Duodenal mucosa (tissue), 2 donors: ENCODE results near the gene VAPA.

Experiments
- H3K27ac ChIP-seq: one replicate; pipeline ENCODE4 v1.7.0; 2013; ENCODE audit warnings: low read depth, low read length
- H3K27me3 ChIP-seq, 2 donors: one replicate each; pipeline ENCODE4 v1.7.0; 2013; ENCODE audit warnings: low read length in 2 of 2, control low read depth in 1 of 2; ENCODE audit not compliant: insufficient read depth in 2 of 2, control insufficient read depth in 1 of 2
- H3K36me3 ChIP-seq, 2 donors: one replicate each; pipeline ENCODE4 v1.7.0; 2013; ENCODE audit warnings: low read length in 2 of 2, control low read depth in 1 of 2; ENCODE audit not compliant: insufficient read depth in 2 of 2, control insufficient read depth in 1 of 2
- H3K4me1 ChIP-seq, 2 donors: one replicate each; pipeline ENCODE4 v1.7.0; 2013; ENCODE audit warnings: low read length in 2 of 2, control low read depth in 1 of 2; ENCODE audit not compliant: insufficient read depth in 2 of 2, control insufficient read depth in 1 of 2
- H3K4me3 ChIP-seq, 2 donors: one replicate each; pipeline ENCODE4 v1.7.0; 2013; ENCODE audit warnings: low read length in 2 of 2, low read depth in 1 of 2
- H3K9ac ChIP-seq, 2 donors: one replicate each; pipeline ENCODE4 v1.7.0; 2013; ENCODE audit warnings: low read length in 2 of 2, low read depth in 1 of 2
- H3K9me3 ChIP-seq, 2 donors: one replicate each; pipeline ENCODE4 v1.7.0; 2013; ENCODE audit warnings: low read length in 2 of 2, control low read depth in 1 of 2; ENCODE audit not compliant: control insufficient read depth in 1 of 2

Gene VAPA, protein sequence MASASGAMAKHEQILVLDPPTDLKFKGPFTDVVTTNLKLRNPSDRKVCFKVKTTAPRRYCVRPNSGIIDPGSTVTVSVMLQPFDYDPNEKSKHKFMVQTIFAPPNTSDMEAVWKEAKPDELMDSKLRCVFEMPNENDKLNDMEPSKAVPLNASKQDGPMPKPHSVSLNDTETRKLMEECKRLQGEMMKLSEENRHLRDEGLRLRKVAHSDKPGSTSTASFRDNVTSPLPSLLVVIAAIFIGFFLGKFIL

GRCh38 chr18:9913526-9914333 lies at the start of gene VAPA:
TSS of gene VAPA (plus strand) at chr18:9914016. CDS start at chr18:9914257, 241 bp downstream.
- H3K36me3 ChIP-seq = no peaks in the 10 kb centered on the region
- H3K9me3 ChIP-seq = no peaks in the 10 kb centered on the region
- peak within 1 kb of the TSS; percentile 84 to 91 for H3K9ac ChIP-seq
- peaks cover 0 to 2% of the 10 kb centered on the region in 2 donors for H3K27me3 ChIP-seq
- H3K27ac ChIP-seq = peak within 1 kb of the TSS; percentile 99
- peak within 1 kb of the TSS; percentile 90 to 97 for H3K4me3 ChIP-seq
- H3K4me1 ChIP-seq = peaks cover 24 to 30% of the 10 kb centered on the region in 2 donors

DNA sequence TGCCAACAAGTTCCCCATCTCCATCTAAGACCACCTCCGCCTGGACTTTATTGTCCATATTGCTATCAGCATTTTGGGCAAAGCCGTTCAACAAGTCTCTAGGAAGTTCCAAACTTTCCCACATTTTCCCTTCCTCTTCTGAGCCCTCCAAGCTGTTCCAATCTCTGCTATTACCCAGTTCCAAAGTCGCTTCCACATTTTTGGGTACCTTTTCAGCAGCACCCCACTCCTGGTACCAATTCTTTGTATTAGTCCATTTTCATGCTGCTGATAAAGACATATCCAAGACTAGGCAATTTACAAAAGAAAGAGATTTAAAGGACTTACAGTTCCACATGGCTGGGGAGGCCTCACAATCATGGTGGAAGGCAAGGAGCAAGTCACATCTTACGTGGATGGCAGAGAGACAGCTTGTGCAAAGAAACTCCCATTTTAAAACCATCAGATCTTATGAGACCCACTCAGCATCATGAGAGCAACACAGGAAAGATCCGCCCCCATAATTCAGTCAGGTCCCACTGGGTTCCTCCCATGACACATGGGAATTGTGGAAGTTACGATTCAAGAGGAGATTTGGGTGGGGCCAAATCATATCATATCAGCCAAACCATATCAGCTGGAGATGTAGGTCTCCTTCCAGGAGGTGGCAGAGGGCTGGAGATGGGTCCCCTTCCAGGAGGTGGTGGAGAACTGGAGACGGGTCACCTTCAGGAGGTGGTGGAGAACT lies 47.9 kb upstream of the VAPA start:
- Histone ChIP-seq H3K4me3 (no peak overlapping the region), H3K27me3 (no peaks in the 10 kb centered on the region), H3K9ac (no peak overlapping the region), H3K27ac (no peak overlapping the region), H3K4me1 (peaks cover 22 to 23% of the 10 kb centered on the region in 2 donors), H3K9me3 (peaks cover 6 to 8% of the 10 kb centered on the region in 2 donors), H3K36me3 (no peaks in the 10 kb centered on the region)

DNA sequence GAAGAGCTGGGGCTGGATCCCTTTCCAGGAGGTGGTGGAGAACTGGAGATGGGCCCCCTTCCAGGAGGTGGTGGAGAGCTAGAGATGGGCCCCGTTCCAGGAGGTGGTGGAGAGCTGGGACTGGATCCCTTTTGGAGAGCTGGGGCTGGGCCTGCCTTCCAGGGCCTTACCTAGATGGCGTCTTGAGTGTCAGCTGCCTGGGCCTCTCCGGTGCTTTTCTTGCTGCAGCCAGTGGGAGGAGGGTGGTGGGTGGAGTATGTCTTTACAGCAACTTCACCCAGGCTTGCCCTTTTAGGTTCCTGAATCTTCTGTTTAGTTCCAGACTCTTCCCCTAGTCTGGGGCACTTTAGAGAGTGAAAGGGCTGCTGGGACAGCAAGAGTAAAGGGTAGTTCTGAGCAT lies 47.2 kb upstream of the VAPA start:
- Histone ChIP-seq H3K9me3 (peaks cover 6 to 8% of the 10 kb centered on the region in 2 donors), H3K36me3 (no peaks in the 10 kb centered on the region), H3K27ac (no peak overlapping the region), H3K27me3 (no peaks in the 10 kb centered on the region), H3K4me3 (no peak overlapping the region), H3K9ac (no peak overlapping the region), H3K4me1 (peaks cover 22 to 23% of the 10 kb centered on the region in 2 donors)

- H3K27ac ChIP-seq = no peak overlapping the region
- H3K4me1 ChIP-seq = peaks cover 22 to 23% of the 10 kb centered on the region in 2 donors
- no peaks in the 10 kb centered on the region for H3K27me3 ChIP-seq
- no peak overlapping the region for H3K9ac ChIP-seq
- H3K9me3 ChIP-seq = peaks cover 6 to 8% of the 10 kb centered on the region in 2 donors
- no peak overlapping the region for H3K4me3 ChIP-seq
- no peaks in the 10 kb centered on the region for H3K36me3 ChIP-seq
Measured at GRCh38 chr18:9867071-9867594, 46.7 kb upstream of the VAPA start.

DNA sequence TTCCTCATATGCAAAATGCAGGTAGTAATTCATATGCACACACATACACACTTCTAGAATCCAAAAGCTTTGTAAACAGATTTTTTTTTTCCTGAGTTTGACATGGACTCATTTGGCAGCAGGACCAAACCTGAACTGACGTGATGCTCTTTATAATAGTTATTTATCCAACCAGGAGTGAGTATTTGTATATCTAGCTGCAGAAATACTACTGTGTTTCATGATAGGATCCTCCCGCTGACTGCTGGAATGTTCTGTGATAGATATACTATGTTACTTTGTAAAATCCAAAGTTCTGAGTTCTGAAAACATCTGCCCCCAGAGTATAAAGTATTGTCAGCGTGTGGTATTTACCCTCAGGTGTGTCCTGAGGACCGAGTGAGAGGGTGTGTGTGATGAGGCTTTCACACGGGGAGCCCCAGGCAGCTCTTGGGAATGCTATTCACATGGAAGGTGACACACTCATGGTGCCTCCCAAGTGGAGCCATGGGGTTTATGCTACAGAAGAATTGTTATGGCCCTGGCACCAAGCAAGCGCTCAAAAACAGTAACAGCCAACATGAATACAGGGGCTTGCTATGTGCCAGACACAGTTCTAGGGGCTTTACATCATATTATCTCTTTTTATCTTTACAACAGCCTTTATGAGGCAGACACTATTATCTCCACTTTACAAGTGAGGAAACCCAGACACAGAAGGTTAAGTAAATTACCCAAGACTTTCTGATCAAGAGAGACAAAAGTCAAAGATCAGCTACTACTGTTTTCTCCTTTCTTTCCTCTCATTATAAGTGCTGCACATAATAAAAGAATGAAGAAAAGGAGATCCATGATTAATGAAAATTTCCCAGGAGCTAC lies 44.7 kb upstream of the VAPA start:
- H3K36me3 ChIP-seq = no peaks in the 10 kb centered on the region
- H3K4me3 ChIP-seq = no peak overlapping the region
- no peak overlapping the region for H3K9ac ChIP-seq
- no peak overlapping the region for H3K27ac ChIP-seq
- peaks cover 6 to 8% of the 10 kb centered on the region in 2 donors for H3K9me3 ChIP-seq
- H3K4me1 ChIP-seq = peaks cover 22 to 23% of the 10 kb centered on the region in 2 donors
- H3K27me3 ChIP-seq = no peaks in the 10 kb centered on the region

GRCh38 chr18:9869715-9870430 lies 43.9 kb upstream of the VAPA start:
- no peak overlapping the region for H3K9ac ChIP-seq
- no peaks in the 10 kb centered on the region for H3K36me3 ChIP-seq
- no peaks in the 10 kb centered on the region for H3K27me3 ChIP-seq
- H3K27ac ChIP-seq = no peak overlapping the region
- H3K4me1 ChIP-seq = peaks cover 22 to 23% of the 10 kb centered on the region in 2 donors
- no peak overlapping the region for H3K4me3 ChIP-seq
- H3K9me3 ChIP-seq = peaks cover 6 to 8% of the 10 kb centered on the region in 2 donors

GRCh38 chr18:9870431-9871008 lies 43.3 kb upstream of the VAPA start:
- Histone ChIP-seq H3K27ac (no peak overlapping the region), H3K36me3 (no peaks in the 10 kb centered on the region), H3K9ac (no peak overlapping the region), H3K4me1 (peaks cover 22 to 23% of the 10 kb centered on the region in 2 donors), H3K27me3 (no peaks in the 10 kb centered on the region), H3K4me3 (no peak overlapping the region), H3K9me3 (peaks cover 6 to 8% of the 10 kb centered on the region in 2 donors)

- no peak overlapping the region for H3K9ac ChIP-seq
- H3K36me3 ChIP-seq = no peaks in the 10 kb centered on the region
- no peak overlapping the region for H3K4me3 ChIP-seq
- no peaks in the 10 kb centered on the region for H3K27me3 ChIP-seq
- H3K27ac ChIP-seq = no peak overlapping the region
- peaks cover 22 to 26% of the 10 kb centered on the region in 2 donors for H3K4me1 ChIP-seq
- H3K9me3 ChIP-seq = peaks cover under 1 to 3% of the 10 kb centered on the region in 2 donors
Measured at GRCh38 chr18:9871244-9871746, 42.5 kb upstream of the VAPA start.
